ENCODE measurements around the gene RALGDS.

The RALGDS gene

GRCh38 chr9:133100506-133101355 lies 20.3 kb downstream of the RALGDS start:
- Histone ChIP-seq H3K27me3 (ENCODE audit: control insufficient read depth in 1 of 2, insufficient read depth in 1 of 2, low read length in 2 of 2) (no peaks in the 10 kb centered on the region), H4K8ac (ENCODE audit: low read length) (no peak overlapping the region), H2AK5ac (ENCODE audit: low read length, severe bottlenecking) (no peak overlapping the region), H3K9ac (ENCODE audit: low read length) (no peak overlapping the region), H3K18ac (ENCODE audit: low read depth in 1 of 2, low read length in 2 of 2) (no peak overlapping the region), H2BK15ac (ENCODE audit: low read depth, poor library complexity, severe bottlenecking) (no peak overlapping the region), H2AFZ (ENCODE audit: low read depth, low read length) (no peak overlapping the region), H3K4me2 (ENCODE audit: low read length, poor library complexity, severe bottlenecking) (no peak overlapping the region), H3K14ac (ENCODE audit: low read length in 2 of 2) (no peak overlapping the region), H3K27ac (ENCODE audit: low read length, poor library complexity, severe bottlenecking) (no peak overlapping the region), H3K4ac (ENCODE audit: low read depth in 1 of 2, low read length in 2 of 2) (no peak overlapping the region), H2BK5ac (ENCODE audit: low read depth, low read length, poor library complexity, severe bottlenecking) (no peak overlapping the region), H3K36me3 (ENCODE audit: control insufficient read depth in 1 of 2, insufficient read depth in 2 of 2, low read depth in 1 of 2, low read length in 2 of 2) (peaks cover 83 to 91% of the 10 kb centered on the region in 2 experiments), H3K4me3 (ENCODE audit: insufficient read depth in 1 of 2, low read depth in 1 of 2, low read length in 2 of 2) (no peak overlapping the region), H3K9me3 (ENCODE audit: control insufficient read depth, low read length) (peaks cover 11% of the 10 kb centered on the region), H3K4me1 (ENCODE audit: control insufficient read depth, insufficient read depth, low read depth, low read length) (peaks cover 11% of the 10 kb centered on the region), H2BK120ac (ENCODE audit: low read depth, low read length) (no peak overlapping the region), H2BK12ac (ENCODE audit: low read length in 2 of 2) (no peak overlapping the region), H3K79me1 (replicated peaks; ENCODE audit: low read length, poor library complexity, severe bottlenecking) (peaks cover 8% of the 10 kb centered on the region), H3K23ac (ENCODE audit: low read length in 2 of 2) (no peak overlapping the region), H4K91ac (ENCODE audit: low read length) (no peak overlapping the region)
- DNase-seq: no peak
- 94% methylated on average over 13 of the region's 13 CpGs for WGBS

- Histone ChIP-seq H2BK12ac (ENCODE audit: low read length in 2 of 2) (no peak overlapping the region), H3K27ac (ENCODE audit: low read length, poor library complexity, severe bottlenecking) (no peak overlapping the region), H3K4me1 (ENCODE audit: control insufficient read depth, insufficient read depth, low read depth, low read length) (peaks cover 6% of the 10 kb centered on the region), H4K91ac (ENCODE audit: low read length) (no peak overlapping the region), H3K4me3 (ENCODE audit: insufficient read depth in 1 of 2, low read depth in 1 of 2, low read length in 2 of 2) (no peak overlapping the region), H3K18ac (ENCODE audit: low read depth in 1 of 2, low read length in 2 of 2) (no peak overlapping the region), H3K79me1 (replicated peaks; ENCODE audit: low read length, poor library complexity, severe bottlenecking) (peaks cover 6% of the 10 kb centered on the region), H2BK15ac (ENCODE audit: low read depth, poor library complexity, severe bottlenecking) (no peak overlapping the region), H2AK5ac (ENCODE audit: low read length, severe bottlenecking) (no peak overlapping the region), H3K4me2 (ENCODE audit: low read length, poor library complexity, severe bottlenecking) (no peak overlapping the region), H2BK5ac (ENCODE audit: low read depth, low read length, poor library complexity, severe bottlenecking) (no peak overlapping the region), H3K23ac (ENCODE audit: low read length in 2 of 2) (no peak overlapping the region), H3K4ac (ENCODE audit: low read depth in 1 of 2, low read length in 2 of 2) (no peak overlapping the region), H3K36me3 (ENCODE audit: control insufficient read depth in 1 of 2, insufficient read depth in 2 of 2, low read depth in 1 of 2, low read length in 2 of 2) (peaks cover 76 to 87% of the 10 kb centered on the region in 2 experiments), H3K27me3 (ENCODE audit: control insufficient read depth in 1 of 2, insufficient read depth in 1 of 2, low read length in 2 of 2) (no peaks in the 10 kb centered on the region), H2AFZ (ENCODE audit: low read depth, low read length) (no peak overlapping the region), H4K8ac (ENCODE audit: low read length) (no peak overlapping the region), H3K14ac (ENCODE audit: low read length in 2 of 2) (no peak overlapping the region), H2BK120ac (ENCODE audit: low read depth, low read length) (no peak overlapping the region), H3K9me3 (ENCODE audit: control insufficient read depth, low read length) (peaks cover 11% of the 10 kb centered on the region), H3K9ac (ENCODE audit: low read length) (no peak overlapping the region)
- DNase-seq: no peak
- 99% methylated on average over 12 of the region's 12 CpGs for WGBS
Observed at GRCh38 chr9:133099726-133100505, 21.1 kb downstream of the RALGDS start.

- H3K4ac ChIP-seq (ENCODE audit: low read depth in 1 of 2, low read length in 2 of 2): no peak overlapping the region
- no peak overlapping the region for H2AK5ac ChIP-seq (ENCODE audit: low read length, severe bottlenecking)
- H2BK12ac ChIP-seq (ENCODE audit: low read length in 2 of 2): no peak overlapping the region
- H4K91ac ChIP-seq (ENCODE audit: low read length): no peak overlapping the region
- H3K4me2 ChIP-seq (ENCODE audit: low read length, poor library complexity, severe bottlenecking): no peak overlapping the region
- H4K8ac ChIP-seq (ENCODE audit: low read length): no peak overlapping the region
- H2BK5ac ChIP-seq (ENCODE audit: low read depth, low read length, poor library complexity, severe bottlenecking): no peak overlapping the region
- H2BK120ac ChIP-seq (ENCODE audit: low read depth, low read length): no peak overlapping the region
- no peak overlapping the region for H3K27ac ChIP-seq (ENCODE audit: low read length, poor library complexity, severe bottlenecking)
- no peaks in the 10 kb centered on the region for H3K27me3 ChIP-seq (ENCODE audit: control insufficient read depth in 1 of 2, insufficient read depth in 1 of 2, low read length in 2 of 2)
- H3K4me3 ChIP-seq (ENCODE audit: insufficient read depth in 1 of 2, low read depth in 1 of 2, low read length in 2 of 2): no peak overlapping the region
- H3K9me3 ChIP-seq (ENCODE audit: control insufficient read depth, low read length): peaks cover 11% of the 10 kb centered on the region
- DNase-seq: no peak
- no peak overlapping the region for H3K9ac ChIP-seq (ENCODE audit: low read length)
- no peak overlapping the region for H2BK15ac ChIP-seq (ENCODE audit: low read depth, poor library complexity, severe bottlenecking)
- H3K36me3 ChIP-seq (ENCODE audit: control insufficient read depth in 1 of 2, insufficient read depth in 2 of 2, low read depth in 1 of 2, low read length in 2 of 2): peaks cover 67 to 77% of the 10 kb centered on the region in 2 experiments
- no peak overlapping the region for H3K18ac ChIP-seq (ENCODE audit: low read depth in 1 of 2, low read length in 2 of 2)
- 96% methylated on average over 5 of the region's 5 CpGs for WGBS
- no peak overlapping the region for H3K23ac ChIP-seq (ENCODE audit: low read length in 2 of 2)
- no peak overlapping the region for H3K14ac ChIP-seq (ENCODE audit: low read length in 2 of 2)
- H3K4me1 ChIP-seq (ENCODE audit: control insufficient read depth, insufficient read depth, low read depth, low read length): peaks cover 4% of the 10 kb centered on the region
- H3K79me1 ChIP-seq (replicated peaks; ENCODE audit: low read length, poor library complexity, severe bottlenecking): peaks cover 4% of the 10 kb centered on the region
- no peak overlapping the region for H2AFZ ChIP-seq (ENCODE audit: low read depth, low read length)
Observed at GRCh38 chr9:133098871-133099270, 22.2 kb downstream of the RALGDS start.

- no peaks in the 10 kb centered on the region for H3K27me3 ChIP-seq (ENCODE audit: control insufficient read depth in 1 of 2, insufficient read depth in 1 of 2, low read length in 2 of 2)
- DNase-seq: no peak
- peaks cover 11% of the 10 kb centered on the region for H3K9me3 ChIP-seq (ENCODE audit: control insufficient read depth, low read length)
- H3K14ac ChIP-seq (ENCODE audit: low read length in 2 of 2): no peak overlapping the region
- peaks cover 4% of the 10 kb centered on the region for H3K79me1 ChIP-seq (replicated peaks; ENCODE audit: low read length, poor library complexity, severe bottlenecking)
- H2BK5ac ChIP-seq (ENCODE audit: low read depth, low read length, poor library complexity, severe bottlenecking): no peak overlapping the region
- H3K4me1 ChIP-seq (ENCODE audit: control insufficient read depth, insufficient read depth, low read depth, low read length): no peaks in the 10 kb centered on the region
- H3K4me3 ChIP-seq (ENCODE audit: insufficient read depth in 1 of 2, low read depth in 1 of 2, low read length in 2 of 2): no peak overlapping the region
- no peak overlapping the region for H3K4ac ChIP-seq (ENCODE audit: low read depth in 1 of 2, low read length in 2 of 2)
- no peak overlapping the region for H2AK5ac ChIP-seq (ENCODE audit: low read length, severe bottlenecking)
- no peak overlapping the region for H2AFZ ChIP-seq (ENCODE audit: low read depth, low read length)
- H4K91ac ChIP-seq (ENCODE audit: low read length): no peak overlapping the region
- H3K27ac ChIP-seq (ENCODE audit: low read length, poor library complexity, severe bottlenecking): no peak overlapping the region
- no peak overlapping the region for H2BK120ac ChIP-seq (ENCODE audit: low read depth, low read length)
- no peak overlapping the region for H3K18ac ChIP-seq (ENCODE audit: low read depth in 1 of 2, low read length in 2 of 2)
- H2BK15ac ChIP-seq (ENCODE audit: low read depth, poor library complexity, severe bottlenecking): no peak overlapping the region
- H3K36me3 ChIP-seq (ENCODE audit: control insufficient read depth in 1 of 2, insufficient read depth in 2 of 2, low read depth in 1 of 2, low read length in 2 of 2): peaks cover 60 to 70% of the 10 kb centered on the region in 2 experiments
- no peak overlapping the region for H4K8ac ChIP-seq (ENCODE audit: low read length)
- WGBS: 95% methylated on average over 16 of the region's 16 CpGs
- H3K23ac ChIP-seq (ENCODE audit: low read length in 2 of 2): no peak overlapping the region
- H3K9ac ChIP-seq (ENCODE audit: low read length): no peak overlapping the region
- no peak overlapping the region for H2BK12ac ChIP-seq (ENCODE audit: low read length in 2 of 2)
- H3K4me2 ChIP-seq (ENCODE audit: low read length, poor library complexity, severe bottlenecking): no peak overlapping the region
Observed at GRCh38 chr9:133098104-133098754, 22.8 kb downstream of the RALGDS start.

Data from mesenchymal stem cell (in vitro differentiated cells and primary cell).